AG09309 (cell line): Measurements from ENCODE around the gene SLC22A23.

Experiments used
- DNase-seq: peaks from one replicate; pipeline ENCODE4 v3.0.0-alpha.2; 2010; ENCODE audit warnings: low read depth
- H3K4me3 ChIP-seq: 2 replicates; pipeline ENCODE4 v1.5.1; 2011; ENCODE audit warnings: mild to moderate bottlenecking, low read depth, low read length, moderate library complexity; ENCODE audit not compliant: control insufficient read depth
- TF ChIP-seq, protein P1 (sequence below): IDR thresholded peaks from 2 replicates; pipeline ENCODE4 v1.5.1; 2011; ENCODE audit warnings: mild to moderate bottlenecking, low read depth, low read length, inconsistent platforms; ENCODE audit not compliant: insufficient read depth, control insufficient read depth; ENCODE audit errors: missing control alignments

The SLC22A23 gene

GRCh38 chr6:3264356-3264755, 192.5 kb downstream of the SLC22A23 start:
- TF ChIP-seq, protein P1, sequence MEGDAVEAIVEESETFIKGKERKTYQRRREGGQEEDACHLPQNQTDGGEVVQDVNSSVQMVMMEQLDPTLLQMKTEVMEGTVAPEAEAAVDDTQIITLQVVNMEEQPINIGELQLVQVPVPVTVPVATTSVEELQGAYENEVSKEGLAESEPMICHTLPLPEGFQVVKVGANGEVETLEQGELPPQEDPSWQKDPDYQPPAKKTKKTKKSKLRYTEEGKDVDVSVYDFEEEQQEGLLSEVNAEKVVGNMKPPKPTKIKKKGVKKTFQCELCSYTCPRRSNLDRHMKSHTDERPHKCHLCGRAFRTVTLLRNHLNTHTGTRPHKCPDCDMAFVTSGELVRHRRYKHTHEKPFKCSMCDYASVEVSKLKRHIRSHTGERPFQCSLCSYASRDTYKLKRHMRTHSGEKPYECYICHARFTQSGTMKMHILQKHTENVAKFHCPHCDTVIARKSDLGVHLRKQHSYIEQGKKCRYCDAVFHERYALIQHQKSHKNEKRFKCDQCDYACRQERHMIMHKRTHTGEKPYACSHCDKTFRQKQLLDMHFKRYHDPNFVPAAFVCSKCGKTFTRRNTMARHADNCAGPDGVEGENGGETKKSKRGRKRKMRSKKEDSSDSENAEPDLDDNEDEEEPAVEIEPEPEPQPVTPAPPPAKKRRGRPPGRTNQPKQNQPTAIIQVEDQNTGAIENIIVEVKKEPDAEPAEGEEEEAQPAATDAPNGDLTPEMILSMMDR = no peak
- DNase-seq = no peak
- no peak overlapping the region for H3K4me3 ChIP-seq

- TF ChIP-seq, protein P1 = no peak
- no peak overlapping the region for H3K4me3 ChIP-seq
- DNase-seq = no peak
Measured at GRCh38 chr6:3263096-3263495, 193.8 kb downstream of the SLC22A23 start.

GRCh38 chr6:3261921-3262320, 194.9 kb downstream of the SLC22A23 start:
- TF ChIP-seq, protein P1 = no peak
- no peak overlapping the region for H3K4me3 ChIP-seq
- no peak for DNase-seq

DNA sequence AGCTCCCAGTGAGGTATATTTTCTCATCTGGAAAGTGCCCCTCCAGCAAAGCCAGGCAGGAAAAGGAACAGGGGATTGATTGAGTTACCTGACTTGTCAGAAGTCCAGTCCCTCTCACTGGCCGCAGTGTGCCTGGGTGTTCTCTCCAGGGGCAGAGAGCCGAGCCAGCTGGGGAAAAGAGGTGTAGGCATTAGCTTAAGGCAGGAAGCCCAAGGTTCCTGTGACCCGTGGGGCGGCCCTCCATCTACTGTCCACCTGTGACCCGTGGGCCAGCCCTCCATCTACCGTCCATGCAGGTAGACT, 195.4 kb downstream of the SLC22A23 start:
- no peak for DNase-seq
- TF ChIP-seq, protein P1 = no peak
- H3K4me3 ChIP-seq = no peak overlapping the region

DNA sequence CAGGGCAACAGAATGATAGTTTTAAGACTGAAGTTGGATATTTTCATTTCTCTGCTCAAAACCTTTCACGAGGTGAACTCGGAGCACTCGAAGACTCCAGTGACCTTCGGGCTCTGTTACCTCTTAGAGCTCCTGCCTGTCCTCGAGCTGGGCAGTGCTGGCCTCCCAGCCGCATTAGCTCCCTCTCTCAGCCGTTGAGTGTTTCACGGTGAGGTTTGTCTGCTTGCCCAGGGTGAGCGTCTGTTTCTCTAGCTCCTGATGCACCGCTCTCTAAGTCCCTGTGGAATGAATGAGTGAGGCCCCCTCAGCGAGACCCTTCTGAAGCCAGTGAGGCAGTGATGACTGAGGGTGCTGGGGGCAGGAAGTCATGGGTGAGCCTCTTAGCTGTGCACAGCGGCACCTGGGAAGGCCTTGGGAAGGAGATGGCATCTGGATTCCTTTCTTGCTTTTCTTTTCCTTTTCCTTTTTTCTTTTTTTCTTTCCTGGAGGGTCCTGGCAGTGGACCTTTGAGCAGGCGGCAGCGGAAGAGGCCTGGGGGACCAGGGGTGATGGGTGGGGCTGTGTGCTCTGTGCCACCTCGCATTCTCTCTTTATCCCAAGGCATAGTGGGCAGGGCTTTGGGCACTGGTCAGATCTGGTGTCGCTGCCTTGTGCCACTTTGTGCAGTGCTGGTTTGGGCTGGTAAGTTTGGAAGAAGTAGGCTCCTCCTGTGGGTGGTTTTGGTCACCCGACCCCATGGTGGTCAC, 195.9 kb downstream of the SLC22A23 start:
- no peak overlapping the region for H3K4me3 ChIP-seq
- no peak for DNase-seq
- TF ChIP-seq, protein P1 = no peak

DNA sequence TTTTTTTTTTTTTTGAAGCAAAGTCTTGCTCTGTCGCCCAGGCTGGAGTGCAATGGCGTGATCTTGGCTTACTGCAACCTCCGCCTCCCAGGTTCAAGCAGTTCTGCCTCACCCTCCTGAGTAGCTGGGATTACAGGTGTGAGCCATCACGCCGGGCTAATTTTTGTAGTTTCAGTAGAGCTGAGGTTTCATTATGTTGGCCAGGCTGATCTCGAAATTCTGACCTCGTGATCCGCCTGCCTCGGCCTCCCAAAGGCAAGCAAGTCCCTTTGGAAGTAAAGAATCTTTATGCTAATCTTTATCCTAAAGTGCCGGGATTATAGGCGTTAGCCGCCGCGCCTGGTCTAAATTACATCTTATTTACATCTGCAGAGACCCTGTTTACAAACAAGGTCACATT, 196.6 kb downstream of the SLC22A23 start:
- TF ChIP-seq, protein P1 = no peak
- H3K4me3 ChIP-seq = no peak overlapping the region
- DNase-seq = no peak
